Karpas-422 (cell line): ENCODE data around the gene RABIF. TPM values are rescaled to one million over a fixed set of nuclear protein-coding genes. Genes with fewer than 3 reads are reported as not detected.
"Not testable (repeated sequence)": the region's sequence is repeated elsewhere in the genome, so short reads cannot be mapped to it uniquely, and the experiment has no call there.

Source experiments
- DNase-seq: peaks from one replicate; pipeline ENCODE4 v3.0.0-alpha.2; 2015
- H2AFZ ChIP-seq: fragments of 200-600 bp; sonication (generic); 2 replicates; pipeline ENCODE4 v1.6.1; 2014; ENCODE audit warnings: antibody characterized with exemption, low read length, mixed read lengths
- H3K27ac ChIP-seq: fragments of 200-600 bp; sonication (generic); 2 replicates; pipeline ENCODE4 v1.5.1; 2014; ENCODE audit warnings: mild to moderate bottlenecking, low read length, moderate library complexity
- H3K27me3 ChIP-seq: fragments of 200-600 bp; sonication (generic); 2 replicates; pipeline ENCODE4 v1.6.1; 2014; ENCODE audit warnings: low read length, mixed read lengths
- H3K36me3 ChIP-seq: fragments of 200-600 bp; sonication (generic); 2 replicates; pipeline ENCODE4 v1.6.1; 2014; ENCODE audit warnings: low read length, mixed read lengths; ENCODE audit not compliant: insufficient read depth
- H3K4me1 ChIP-seq: fragments of 200-600 bp; sonication (generic); 2 replicates; pipeline ENCODE4 v1.6.1; 2014; ENCODE audit warnings: mild to moderate bottlenecking, low read length, mixed read lengths
- H3K4me2 ChIP-seq: fragments of 200-600 bp; sonication (generic); 2 replicates; pipeline ENCODE4 v1.6.1; 2014; ENCODE audit warnings: low read length, low read depth, mild to moderate bottlenecking; ENCODE audit not compliant: poor library complexity, severe bottlenecking
- H3K4me3 ChIP-seq: fragments of 200-600 bp; sonication (generic); 2 replicates; pipeline ENCODE4 v1.5.1; 2014; ENCODE audit warnings: mild to moderate bottlenecking, antibody characterized with exemption, low read length, mixed read lengths
- H3K79me2 ChIP-seq: fragments of 200-600 bp; sonication (generic); 2 replicates; pipeline ENCODE4 v1.6.1; 2014; ENCODE audit warnings: mild to moderate bottlenecking, low read length, mixed read lengths
- H3K9ac ChIP-seq: fragments of 200-600 bp; sonication (generic); 2 replicates; pipeline ENCODE4 v1.6.0; 2014; ENCODE audit warnings: low read length
- H3K9me2 ChIP-seq: fragments of 200-600 bp; sonication (generic), shearing (Covaris generic); replicated peaks from 2 replicates; pipeline ENCODE4 v1.6.0; 2014; ENCODE audit warnings: mild to moderate bottlenecking, low read length, moderate library complexity; ENCODE audit not compliant: insufficient read depth
- H3K9me3 ChIP-seq: fragments of 300-700, 200-600 bp; sonication (generic); 2 replicates; pipeline ENCODE4 v1.6.1; 2014; ENCODE audit warnings: low read length, mixed read lengths
- H4K20me1 ChIP-seq: fragments of 200-600 bp; sonication (generic); 2 replicates; pipeline ENCODE4 v1.6.1; 2014; ENCODE audit warnings: mild to moderate bottlenecking, antibody characterized with exemption, low read length, low read depth; ENCODE audit not compliant: insufficient read depth
- small RNA-seq: library from RNA; depleted of rRNA; stranded (forward); fragments of <200 nt; gene quantifications from one replicate; pipeline ENCODE3, GENCODE V24; 2014
- total RNA-seq: library from RNA; depleted of rRNA; stranded (reverse); fragments of >200 nt; shearing (Covaris generic); gene quantifications from 2 replicates; pipeline ENCODE4 v1.2.3, GENCODE V29; 2014; ENCODE audit warnings: low replicate concordance; rRNA removed

RABIF gene
- total RNA-seq, 1 experiment from 2014 or later, result 7.8 TPM

DNA sequence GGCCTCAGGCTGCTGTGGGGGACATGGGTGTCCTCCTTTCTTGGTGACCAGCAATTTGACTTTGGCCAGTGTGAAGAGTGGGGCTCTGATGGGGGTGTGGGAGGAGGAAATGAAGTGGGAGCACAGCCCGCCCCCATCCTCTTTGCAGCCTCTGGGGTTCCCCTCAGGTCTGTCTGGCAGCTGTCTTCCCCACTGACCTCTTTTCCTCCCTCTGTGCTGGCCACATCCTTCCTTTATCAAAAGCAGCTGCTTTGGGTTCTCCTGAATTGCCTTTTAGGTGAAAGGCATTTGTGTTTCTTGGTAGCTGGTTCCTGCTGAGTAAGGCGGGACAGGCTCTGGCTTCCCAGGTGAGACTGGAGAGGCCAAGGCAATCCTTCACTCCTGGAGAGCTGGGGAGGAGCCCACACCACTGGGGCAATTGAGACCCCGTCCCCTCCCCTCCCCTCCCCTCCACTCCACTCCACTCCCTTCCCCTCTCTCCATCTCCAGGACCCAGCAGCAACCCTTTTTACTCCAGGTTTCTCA, 53.3 kb downstream of the RABIF start:
- Histone ChIP-seq H3K4me2 (no peak overlapping the region), H3K79me2 (no peaks in the 10 kb centered on the region), H2AFZ (no peak overlapping the region), H3K9me3 (no peaks in the 10 kb centered on the region), H3K27ac (no peak overlapping the region), H3K9me2 (no peaks in the 10 kb centered on the region), H3K9ac (no peak overlapping the region), H3K4me3 (no peak overlapping the region), H3K36me3 (no peaks in the 10 kb centered on the region), H3K4me1 (no peaks in the 10 kb centered on the region), H3K27me3 (no peaks in the 10 kb centered on the region), H4K20me1 (no peaks in the 10 kb centered on the region)
- DNase-seq, result no peak

DNA sequence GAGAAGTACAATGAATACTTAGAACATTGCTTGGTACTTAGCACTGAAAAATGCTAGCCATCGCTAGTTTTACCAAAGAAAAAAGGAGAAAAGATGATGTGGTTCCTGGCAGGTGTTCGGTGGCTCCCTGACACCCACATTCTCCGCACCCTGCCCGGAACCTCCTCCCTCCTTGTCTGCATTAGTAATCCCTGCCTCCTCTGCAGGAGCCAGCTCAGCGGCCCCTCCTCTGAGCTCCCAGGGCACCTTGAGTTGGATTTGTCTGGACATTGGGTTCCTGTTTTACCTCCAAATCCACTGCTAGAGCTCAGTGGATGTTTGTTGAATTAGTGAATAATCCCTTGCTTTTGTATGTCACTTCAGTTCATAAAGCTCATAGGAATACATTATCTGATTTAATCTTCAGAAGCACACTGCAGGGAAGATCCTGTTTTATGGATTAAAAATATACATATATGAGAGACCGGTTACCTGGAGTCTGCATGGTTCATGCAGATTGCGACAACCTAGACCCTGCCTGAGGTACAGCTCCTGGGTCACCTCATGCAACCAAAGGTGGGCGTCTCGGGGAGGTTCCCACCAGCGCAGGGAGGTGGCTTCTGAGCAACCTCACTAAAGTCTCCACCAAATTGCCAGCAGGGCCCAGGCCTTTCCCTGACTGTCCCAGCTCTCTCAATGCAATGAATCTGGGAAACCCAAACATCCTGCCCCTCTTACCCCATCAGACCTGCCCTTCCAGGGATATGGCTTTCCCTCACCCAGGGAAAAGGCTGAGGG, 54.0 kb downstream of the RABIF start:
- DNase-seq, result no peak

DNA sequence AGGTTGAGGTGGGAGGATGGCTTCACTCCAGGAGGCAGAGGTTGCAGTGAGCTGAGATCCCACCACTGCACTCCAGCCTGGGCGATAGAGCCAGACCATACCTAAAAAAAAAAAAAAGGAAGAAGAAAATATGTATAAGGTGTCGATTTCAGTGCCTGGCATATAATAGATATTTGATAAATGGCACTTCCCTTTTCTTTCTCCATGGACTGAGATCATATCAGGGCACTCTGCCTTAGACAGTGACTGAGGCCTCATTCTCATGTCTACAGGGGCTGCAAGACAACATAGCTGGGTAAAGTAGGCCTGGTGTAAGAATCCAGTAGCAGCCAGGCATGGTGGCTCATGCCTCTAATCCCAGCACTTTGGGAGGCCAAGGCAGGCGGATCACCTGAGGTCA, 57.0 kb downstream of the RABIF start:
- Histone ChIP-seq H3K9ac (no peak overlapping the region), H3K4me3 (no peak overlapping the region), H3K9me3 (no peaks in the 10 kb centered on the region), H4K20me1 (no peaks in the 10 kb centered on the region), H3K36me3 (no peaks in the 10 kb centered on the region), H3K79me2 (no peaks in the 10 kb centered on the region), H3K27ac (no peak overlapping the region), H3K4me1 (no peaks in the 10 kb centered on the region), H3K4me2 (no peak overlapping the region), H2AFZ (no peak overlapping the region), H3K27me3 (no peaks in the 10 kb centered on the region), H3K9me2 (no peaks in the 10 kb centered on the region)
- DNase-seq, result no peak

More for the DNA sequence above, 54.0 kb downstream of the RABIF start:
- H4K20me1 ChIP-seq, result no peaks in the 10 kb centered on the region
- H3K9me2 ChIP-seq, result no peaks in the 10 kb centered on the region
- no peaks in the 10 kb centered on the region for H3K9me3 ChIP-seq
- H3K79me2 ChIP-seq, result no peaks in the 10 kb centered on the region
- no peak overlapping the region for H3K4me2 ChIP-seq
- no peaks in the 10 kb centered on the region for H3K4me1 ChIP-seq
- no peaks in the 10 kb centered on the region for H3K27me3 ChIP-seq
- no peak overlapping the region for H2AFZ ChIP-seq
- H3K36me3 ChIP-seq, result no peaks in the 10 kb centered on the region
- H3K27ac ChIP-seq, result no peak overlapping the region
- no peak overlapping the region for H3K9ac ChIP-seq
- no peak overlapping the region for H3K4me3 ChIP-seq

DNA sequence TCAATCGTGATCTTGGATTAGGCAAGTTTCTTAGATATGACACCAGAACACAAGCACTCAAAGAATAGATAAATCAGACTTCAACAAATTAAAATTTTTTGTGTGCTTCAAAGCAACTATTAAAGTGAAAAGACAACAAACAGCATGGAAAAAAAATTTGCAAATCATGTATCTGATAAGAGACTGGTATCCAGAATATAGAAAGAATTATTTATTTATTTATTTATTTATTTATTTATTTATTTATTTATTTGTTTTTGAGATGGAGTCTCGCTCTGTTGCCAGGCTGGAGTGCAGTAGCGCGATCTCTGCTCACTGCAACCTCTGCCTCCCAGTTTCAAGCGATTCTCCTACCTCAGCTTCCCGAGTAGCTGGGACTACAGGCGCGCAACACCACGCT, 59.7 kb downstream of the RABIF start:
- not testable (repeated sequence) for DNase-seq

More for the DNA sequence above, 59.7 kb downstream of the RABIF start:
- H3K79me2 ChIP-seq, H4K20me1 ChIP-seq, H3K36me3 ChIP-seq, H3K4me1 ChIP-seq, H3K4me2 ChIP-seq, H3K9ac ChIP-seq, H3K9me2 ChIP-seq, H3K27me3 ChIP-seq, H3K9me3 ChIP-seq, H3K4me3 ChIP-seq, H2AFZ ChIP-seq, H3K27ac ChIP-seq: not testable (repeated sequence)

Small RNAs within 50 kb of the gene (small RNA-seq; reads per million reads assigned to genes)
- not detected for gene RF00019

Other genes starting within 250 kb of the RABIF start
- not detected in 2 replicates for gene SYT2, start 178.7 kb downstream of the RABIF start, total RNA-seq
- not detected in 2 replicates for gene KDM5B, start 80.7 kb downstream of the RABIF start, total RNA-seq
- not detected in 2 replicates for gene PCAT6, start 78.2 kb downstream of the RABIF start, total RNA-seq
- gene KLHL12, start 38.1 kb upstream of the RABIF start, total RNA-seq, result 52.4 and 55.8 TPM in 2 replicates
- 88.2 and 123 TPM in 2 replicates for gene ADIPOR1, start 69.2 kb upstream of the RABIF start, total RNA-seq
- gene CYB5R1, start 78.1 kb upstream of the RABIF start, total RNA-seq, result 27.1 and 28.2 TPM in 2 replicates
- 65.3 and 81.0 TPM in 2 replicates for gene TMEM183A, start 118.2 kb upstream of the RABIF start, total RNA-seq
- gene PPFIA4, start 137.3 kb upstream of the RABIF start, total RNA-seq, result 0.04 TPM in 1 of 2 replicates, not detected in the other
- gene MYOG, start 196.9 kb upstream of the RABIF start, total RNA-seq, result not detected in 2 replicates
- not detected in 2 replicates for gene ADORA1, start 238.6 kb upstream of the RABIF start, total RNA-seq